ENCODE measurements around the gene LAD1.

The LAD1 gene

DNA sequence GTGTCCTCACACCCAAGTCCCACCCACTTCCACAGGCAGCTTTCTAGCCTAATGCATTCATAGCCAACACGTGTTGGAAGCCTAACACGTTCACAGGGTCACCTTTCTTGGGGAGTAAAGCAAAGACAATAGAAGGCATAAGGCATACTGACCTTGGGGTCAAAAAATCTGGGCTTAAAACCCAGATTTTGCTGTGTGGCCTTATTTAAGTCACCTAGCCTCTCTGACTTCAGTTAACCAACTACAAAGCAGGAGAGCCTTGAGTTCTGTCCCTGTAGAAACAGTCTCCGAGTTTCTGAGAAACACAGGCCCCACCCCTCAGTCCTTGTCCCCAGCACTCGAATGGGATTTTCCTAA is 23.0 kb downstream of the LAD1 start:
- TF ChIP-seq, protein P1, sequence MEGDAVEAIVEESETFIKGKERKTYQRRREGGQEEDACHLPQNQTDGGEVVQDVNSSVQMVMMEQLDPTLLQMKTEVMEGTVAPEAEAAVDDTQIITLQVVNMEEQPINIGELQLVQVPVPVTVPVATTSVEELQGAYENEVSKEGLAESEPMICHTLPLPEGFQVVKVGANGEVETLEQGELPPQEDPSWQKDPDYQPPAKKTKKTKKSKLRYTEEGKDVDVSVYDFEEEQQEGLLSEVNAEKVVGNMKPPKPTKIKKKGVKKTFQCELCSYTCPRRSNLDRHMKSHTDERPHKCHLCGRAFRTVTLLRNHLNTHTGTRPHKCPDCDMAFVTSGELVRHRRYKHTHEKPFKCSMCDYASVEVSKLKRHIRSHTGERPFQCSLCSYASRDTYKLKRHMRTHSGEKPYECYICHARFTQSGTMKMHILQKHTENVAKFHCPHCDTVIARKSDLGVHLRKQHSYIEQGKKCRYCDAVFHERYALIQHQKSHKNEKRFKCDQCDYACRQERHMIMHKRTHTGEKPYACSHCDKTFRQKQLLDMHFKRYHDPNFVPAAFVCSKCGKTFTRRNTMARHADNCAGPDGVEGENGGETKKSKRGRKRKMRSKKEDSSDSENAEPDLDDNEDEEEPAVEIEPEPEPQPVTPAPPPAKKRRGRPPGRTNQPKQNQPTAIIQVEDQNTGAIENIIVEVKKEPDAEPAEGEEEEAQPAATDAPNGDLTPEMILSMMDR (conservative IDR thresholded peaks at IDR 0.05; ENCODE audit: low read length) = no peak
- no peak overlapping the region for H3K4me3 ChIP-seq (ENCODE audit: low read length)
- DNase-seq (ENCODE audit: low read depth) = no peak

DNA sequence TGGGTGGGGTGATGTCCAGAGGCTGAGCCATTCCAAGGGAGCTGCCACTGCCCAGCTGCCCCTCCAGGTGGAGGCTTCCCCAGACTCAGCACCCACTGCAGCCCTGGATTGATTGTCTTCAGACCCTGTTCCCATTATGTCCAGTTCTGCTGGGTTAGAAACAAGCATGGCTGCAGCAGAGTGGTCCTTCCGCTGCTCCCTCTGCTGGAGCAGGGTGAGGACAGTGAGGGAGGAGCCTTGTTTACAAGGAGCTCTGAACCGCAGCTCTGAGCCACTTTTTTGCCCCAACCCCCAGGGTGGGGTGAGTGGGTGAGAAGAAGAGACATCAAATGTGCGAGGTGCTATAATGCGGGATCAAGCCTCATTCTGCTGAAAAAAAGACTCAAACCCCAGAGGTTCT is 24.0 kb downstream of the LAD1 start:
- H3K4me3 ChIP-seq (ENCODE audit: low read length) = no peak overlapping the region
- TF ChIP-seq, protein P1 (conservative IDR thresholded peaks at IDR 0.05; ENCODE audit: low read length) = peak; percentile 13; the same call in 1 of the 2 replicates
- no peak for DNase-seq (ENCODE audit: low read depth)

DNA sequence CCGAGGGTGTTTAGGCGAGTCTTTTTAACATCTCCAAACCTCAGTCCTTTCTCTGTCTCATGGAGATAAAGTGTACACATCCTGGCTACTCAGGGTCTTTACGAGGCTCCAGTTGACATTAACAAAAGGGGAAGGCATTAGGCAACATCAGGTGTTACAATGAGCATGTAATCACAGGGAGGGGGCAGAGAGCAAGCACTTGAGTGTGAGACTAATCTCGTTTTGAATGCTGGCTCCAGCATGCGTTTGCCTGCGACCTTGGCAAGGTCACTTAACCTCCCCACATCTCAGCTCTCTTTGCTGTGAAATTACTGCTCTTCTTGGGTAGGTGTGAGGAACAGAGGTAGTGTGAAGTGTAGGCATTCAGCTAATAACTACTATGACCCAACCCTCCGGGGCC is 24.8 kb downstream of the LAD1 start:
- no peak overlapping the region for H3K4me3 ChIP-seq (ENCODE audit: low read length)
- DNase-seq (ENCODE audit: low read depth) = no peak
- TF ChIP-seq, protein P1 (conservative IDR thresholded peaks at IDR 0.05; ENCODE audit: low read length) = no peak

DNA sequence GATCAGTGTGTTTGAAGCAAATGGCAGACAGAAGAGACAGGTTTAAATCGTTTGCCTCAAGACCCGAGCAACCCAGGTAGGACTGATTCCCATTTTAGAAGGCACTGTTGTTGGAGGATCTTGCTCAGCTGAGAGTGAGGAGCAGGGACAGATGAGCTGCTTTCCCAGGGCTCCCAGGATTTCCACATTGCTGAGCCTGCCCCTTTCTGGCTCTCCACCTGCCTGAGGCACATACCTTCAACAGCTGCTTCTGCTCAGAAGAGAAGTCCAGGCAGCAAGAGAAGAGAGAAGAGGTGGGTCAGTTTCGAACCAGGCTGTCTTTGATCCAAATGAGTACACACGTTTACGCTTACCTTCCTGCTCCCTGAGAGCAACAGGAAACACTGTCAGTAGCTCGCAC is 27.3 kb downstream of the LAD1 start:
- no peak for DNase-seq (ENCODE audit: low read depth)
- TF ChIP-seq, protein P1 (conservative IDR thresholded peaks at IDR 0.05; ENCODE audit: low read length) = no peak
- H3K4me3 ChIP-seq (ENCODE audit: low read length) = no peak overlapping the region

DNA sequence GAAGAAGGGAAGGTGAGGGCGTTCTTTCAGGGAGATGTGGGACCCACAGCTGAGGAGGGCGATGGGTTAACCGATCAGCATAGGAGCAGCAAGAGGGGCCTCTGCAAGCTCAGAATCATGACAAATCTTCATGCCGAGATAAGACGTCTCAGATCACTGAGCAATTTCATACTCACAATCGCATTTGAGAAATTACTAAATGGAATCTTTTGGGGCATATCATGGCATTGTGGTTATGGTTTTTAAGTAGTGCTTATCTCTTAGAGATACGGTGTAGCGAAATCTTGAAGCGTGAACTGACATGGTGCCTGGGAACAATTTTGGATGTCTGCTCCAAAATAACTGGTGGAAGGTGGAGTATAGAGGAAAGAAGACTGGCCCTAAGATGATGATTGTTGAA is 27.8 kb downstream of the LAD1 start:
- no peak overlapping the region for H3K4me3 ChIP-seq (ENCODE audit: low read length)
- TF ChIP-seq, protein P1 (conservative IDR thresholded peaks at IDR 0.05; ENCODE audit: low read length) = no peak

DNA sequence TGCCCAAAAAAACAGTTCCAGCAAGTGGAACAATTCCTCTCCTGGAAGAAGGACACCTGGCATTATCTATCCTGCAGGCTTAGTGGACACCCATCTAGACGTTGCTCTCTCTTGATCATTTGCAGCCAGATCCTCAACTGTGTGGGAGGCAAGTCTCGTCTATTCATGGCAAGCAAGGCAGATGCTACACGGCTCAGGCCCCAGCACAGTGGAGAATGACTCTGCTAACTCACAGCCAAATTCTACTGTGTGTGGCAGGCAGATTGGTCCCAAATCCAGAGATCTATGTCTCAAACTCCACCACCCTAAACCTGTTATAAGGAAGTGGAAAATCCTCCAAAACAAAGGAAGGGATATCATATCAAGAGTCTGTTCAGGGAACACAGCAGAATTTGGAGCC is 28.6 kb downstream of the LAD1 start:
- H3K4me3 ChIP-seq (ENCODE audit: low read length) = no peak overlapping the region
- no peak for DNase-seq (ENCODE audit: low read depth)
- TF ChIP-seq, protein P1 (conservative IDR thresholded peaks at IDR 0.05; ENCODE audit: low read length) = no peak

More for the DNA sequence above, 27.8 kb downstream of the LAD1 start:
- no peak for DNase-seq (ENCODE audit: low read depth)

DNA sequence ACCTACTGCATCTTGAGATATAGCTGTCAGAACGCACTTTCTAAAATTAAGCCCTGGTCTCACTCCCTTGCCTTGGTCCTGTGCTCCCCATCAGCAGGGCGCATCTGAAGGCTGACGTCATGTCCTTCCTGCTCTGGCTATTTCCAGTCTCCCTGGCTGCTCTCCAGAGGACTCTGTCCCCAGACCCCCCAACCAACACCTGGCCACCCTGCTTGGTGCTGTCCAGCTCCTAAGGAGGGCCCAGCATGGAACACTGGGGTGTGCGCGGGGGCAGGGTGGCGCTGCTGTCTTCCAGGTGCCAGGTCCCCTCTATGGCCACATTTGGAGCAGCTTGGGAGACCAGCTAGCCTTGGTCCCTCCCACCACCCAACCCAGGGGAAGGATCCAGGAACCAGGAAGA is 29.9 kb downstream of the LAD1 start:
- no peak overlapping the region for H3K4me3 ChIP-seq (ENCODE audit: low read length)
- DNase-seq (ENCODE audit: low read depth) = no peak
- TF ChIP-seq, protein P1 (conservative IDR thresholded peaks at IDR 0.05; ENCODE audit: low read length) = no peak
